A172 (cell line): ENCODE measurements around the gene GPI. TPM values are rescaled to one million over a fixed set of nuclear protein-coding genes. Genes with fewer than 3 reads are reported as not detected.

Source experiments
- DNase-seq: peaks from one replicate; pipeline ENCODE4 v3.0.0-alpha.2; 2015; ENCODE audit warnings: low spot score
- total RNA-seq: library from RNA; depleted of rRNA; stranded (reverse); fragments of >200 nt; shearing (Covaris generic); gene quantifications from 2 replicates; pipeline ENCODE4 v1.2.3, GENCODE V29; 2014

Gene GPI
- total RNA-seq, 1 experiment from 2014 or later: 185 TPM

DNA sequence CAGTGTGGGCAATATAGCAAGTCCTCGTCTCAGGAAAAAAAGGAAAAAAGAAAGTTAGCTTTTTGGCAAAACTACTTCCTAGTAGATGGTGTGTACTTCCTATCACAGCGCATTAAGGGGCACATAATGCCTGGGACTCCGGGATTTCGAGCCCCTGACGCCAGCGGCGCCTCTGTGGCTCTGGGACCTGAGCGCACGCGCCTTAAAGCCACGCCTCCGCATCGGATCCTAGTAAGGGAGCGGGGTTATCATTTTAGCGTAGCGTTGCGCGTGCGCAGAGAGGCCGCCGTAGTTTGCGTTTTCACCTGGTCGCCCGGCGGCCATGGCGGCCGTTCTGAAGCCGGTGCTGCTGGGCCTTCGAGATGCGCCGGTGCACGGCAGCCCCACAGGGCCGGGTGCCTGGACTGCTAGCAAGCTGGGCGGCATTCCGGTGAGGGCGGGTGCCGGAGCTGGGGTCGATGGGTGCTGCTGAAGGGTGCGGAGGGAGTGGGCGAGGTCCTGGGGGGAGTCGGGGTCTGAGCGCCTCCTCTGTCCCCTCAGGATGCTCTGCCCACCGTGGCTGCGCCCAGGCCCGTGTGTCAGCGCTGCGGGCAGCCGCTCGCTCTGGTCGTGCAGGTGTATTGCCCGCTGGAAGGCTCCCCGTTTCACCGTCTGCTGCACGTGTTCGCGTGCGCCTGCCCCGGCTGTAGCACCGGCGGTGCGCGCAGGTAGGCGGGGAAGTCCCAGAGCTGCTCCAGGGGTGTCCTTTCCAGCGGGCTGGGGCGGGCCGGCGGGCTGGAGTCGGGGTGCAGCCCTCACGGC lies 39.3 kb downstream of the GPI start, which contains the start of gene PDCD2L:
Gene PDCD2L (plus strand): TSS at position 291 of the 801 bp plus-strand sequence. CDS start 32 bp downstream, at position 323.
- DNase-seq: peak; percentile 87

DNA sequence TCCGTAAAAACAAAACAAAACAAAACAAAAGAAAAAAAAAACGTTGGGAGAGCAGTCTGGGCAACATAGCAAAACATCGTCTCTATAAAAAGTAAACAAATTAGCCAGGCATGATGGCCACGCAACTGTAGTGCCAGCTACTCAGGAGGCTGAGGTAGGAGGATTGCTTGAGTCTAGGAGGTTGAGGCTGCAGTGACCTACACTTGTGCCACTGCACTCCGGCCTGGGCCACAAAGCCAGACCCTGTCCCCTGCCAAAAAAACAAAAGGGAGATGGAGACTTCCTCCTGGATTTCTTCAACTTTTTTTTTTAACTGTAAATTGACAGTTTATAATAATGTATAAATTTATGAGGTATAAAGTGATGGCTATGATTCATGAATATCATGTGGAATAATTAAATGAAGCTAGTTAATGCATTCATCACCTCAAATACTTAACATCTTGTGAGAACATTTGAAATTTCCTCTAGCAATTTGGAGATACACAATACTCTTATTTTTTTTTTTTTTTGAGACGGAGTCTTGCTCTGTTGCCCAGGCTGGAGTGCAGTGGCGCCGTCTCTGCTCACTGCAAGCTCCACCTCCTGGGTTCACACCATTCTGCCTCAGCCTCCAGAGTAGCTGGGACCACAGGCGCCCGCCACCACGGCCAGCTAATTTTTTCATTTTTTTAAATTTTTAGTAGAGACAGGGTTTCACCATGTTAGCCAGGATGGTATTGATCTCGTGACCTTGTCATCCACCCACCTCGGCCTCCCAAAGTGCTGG lies 41.1 kb downstream of the GPI start:
- no peak for DNase-seq

DNA sequence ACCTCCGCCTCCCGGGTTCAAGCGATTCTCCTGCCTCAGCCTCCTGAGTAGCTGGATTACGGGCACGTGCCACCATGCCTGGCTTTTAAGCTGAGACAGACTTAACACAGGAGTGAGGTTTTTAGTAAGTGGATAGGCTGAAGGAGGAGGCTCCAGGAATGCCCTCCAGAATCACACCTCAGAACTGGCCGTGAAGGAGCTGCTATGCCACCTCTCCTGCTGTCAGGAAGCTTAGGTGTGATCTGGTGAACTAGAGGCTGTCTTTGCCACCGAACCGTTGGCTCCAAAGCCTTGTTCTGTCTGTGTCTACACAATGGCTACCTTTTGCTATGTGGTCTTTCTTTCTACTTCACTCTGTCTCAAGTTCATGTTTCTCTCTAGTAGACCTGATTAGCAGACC lies 43.4 kb downstream of the GPI start:
- no peak for DNase-seq

DNA sequence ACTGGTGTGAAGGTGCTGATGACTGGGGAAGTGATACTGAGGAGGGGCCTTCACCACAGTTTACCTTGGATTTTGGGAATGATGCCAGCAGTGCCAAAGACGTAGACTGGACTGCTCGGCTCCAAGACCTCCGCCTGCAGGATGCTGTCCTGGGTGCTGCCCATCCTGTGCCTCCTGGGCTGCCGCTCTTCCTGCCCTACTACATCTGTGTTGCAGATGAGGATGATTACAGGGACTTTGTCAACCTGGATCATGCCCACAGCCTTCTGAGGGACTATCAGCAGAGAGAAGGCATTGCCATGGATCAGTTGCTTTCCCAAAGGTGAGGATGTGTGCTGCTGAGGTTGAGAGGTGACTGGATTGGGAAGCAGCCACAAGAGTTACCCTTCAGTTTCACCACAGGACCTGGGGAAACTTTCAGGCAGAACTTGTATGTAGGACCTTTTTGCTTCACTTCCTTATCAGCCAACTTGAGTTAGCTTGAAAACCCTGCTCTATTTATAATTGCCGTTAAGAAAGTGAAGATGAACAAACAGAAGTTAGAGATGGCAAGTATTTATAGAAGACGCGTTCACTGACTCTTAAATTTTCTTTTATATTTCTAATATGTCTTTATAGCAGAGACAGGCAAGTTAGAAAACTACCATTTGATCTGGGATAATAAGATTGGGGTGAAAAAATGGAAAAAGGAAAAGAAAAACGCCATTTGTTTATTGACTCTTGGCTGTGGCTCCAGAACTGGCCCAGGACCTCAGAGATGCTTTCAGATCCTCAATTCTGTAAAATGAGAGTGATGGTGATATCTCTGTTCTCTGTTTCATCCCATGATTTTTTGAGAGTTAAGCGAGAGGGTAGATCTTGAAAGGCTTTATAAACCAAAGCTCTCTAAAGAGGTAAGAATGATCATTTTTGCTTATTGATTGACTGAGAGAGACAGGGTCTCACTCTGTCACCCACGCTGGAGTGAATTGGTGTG lies 44.5 kb downstream of the GPI start:
- DNase-seq: no peak

DNA sequence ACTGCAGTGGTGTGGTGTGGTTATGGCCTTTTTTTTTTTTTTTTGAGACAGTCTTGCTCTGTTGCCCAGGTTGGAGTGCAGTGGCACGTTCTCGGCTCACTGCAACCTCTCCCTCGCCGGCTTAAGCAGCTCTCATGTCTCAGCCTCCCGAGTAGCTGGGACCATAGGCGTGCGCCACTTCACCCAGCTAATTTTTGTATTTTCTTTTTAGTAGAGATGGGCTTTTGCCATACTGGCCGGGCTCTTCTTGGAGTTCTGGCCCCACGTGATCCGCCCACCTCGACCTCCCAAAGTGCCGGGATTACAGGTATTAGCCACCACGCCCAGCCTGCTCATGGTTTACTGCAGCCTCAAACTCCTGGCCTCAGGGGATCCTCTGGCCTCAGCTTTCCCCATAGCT lies 46.2 kb downstream of the GPI start:
- no peak for DNase-seq

DNA sequence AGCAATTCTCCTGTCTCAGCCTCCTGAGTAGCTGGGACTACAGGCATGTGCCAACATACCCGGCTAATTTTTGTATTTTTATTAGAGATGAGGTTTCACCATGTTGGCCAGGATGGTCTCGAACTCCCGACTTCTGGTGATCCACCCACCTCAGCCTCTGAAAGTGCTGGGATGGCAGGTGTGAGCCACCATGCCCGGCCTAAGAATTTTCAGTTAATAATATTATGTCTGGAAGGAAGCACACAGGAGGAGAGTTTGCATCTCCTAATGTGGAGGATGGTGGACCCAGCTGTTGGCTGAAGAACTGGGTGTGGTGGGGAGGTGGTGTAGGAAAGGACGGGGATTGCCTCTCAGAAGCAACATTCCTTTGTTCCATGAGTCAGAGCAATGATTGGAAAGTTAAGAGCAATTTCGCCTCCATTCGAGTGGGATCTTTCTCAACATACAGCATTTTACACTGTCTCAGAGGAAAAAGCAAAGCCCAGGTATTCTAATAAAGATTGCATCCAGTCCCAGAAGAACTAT lies 51.1 kb downstream of the GPI start:
- DNase-seq: peak; percentile 35

DNA sequence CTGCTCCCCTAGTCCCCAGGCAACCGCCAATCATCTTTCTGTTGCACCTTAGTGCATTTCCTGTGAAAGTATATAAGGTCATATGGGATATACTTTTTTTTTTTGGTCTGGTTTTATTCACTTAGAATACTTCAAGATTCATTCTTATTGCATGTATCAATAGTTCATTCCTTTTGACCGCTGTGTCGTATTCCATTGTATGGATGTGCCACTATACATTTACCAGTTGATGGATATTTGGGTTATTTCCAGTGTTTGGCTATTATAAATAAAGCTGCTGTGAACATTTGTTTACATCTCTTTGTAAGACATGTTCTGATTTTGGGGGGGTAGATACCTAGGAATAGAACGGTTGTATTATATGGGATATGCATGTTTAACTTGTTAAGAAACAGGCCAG lies 53.3 kb downstream of the GPI start:
- no peak for DNase-seq

DNA sequence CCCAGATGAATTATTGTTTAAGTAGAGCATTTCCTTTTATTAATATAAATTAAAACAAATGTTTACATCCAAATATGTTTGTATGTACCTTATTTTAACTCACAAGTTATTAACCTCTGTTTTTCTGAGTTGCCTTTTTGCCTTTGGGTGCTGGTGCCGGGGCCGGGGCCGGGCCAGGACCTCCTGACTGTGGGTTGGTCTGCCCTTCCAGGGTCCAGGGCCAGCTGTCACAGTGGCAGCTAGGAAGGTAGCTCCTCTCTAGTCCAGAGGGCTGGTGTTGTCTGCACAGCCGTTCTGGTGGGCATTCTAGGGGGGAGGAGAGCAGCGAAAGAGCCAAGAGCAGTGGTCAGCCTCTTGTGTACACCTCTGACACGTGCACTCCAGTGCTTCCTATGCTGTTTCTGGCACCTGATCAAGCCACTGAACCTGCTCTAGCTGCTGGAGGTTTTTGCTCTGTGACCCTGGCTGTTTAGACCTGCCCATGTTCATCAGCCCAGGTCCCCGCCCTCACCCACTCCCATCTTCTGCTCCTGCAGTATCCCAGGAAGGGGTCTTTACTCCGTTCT lies 61.2 kb downstream of the GPI start:
- no peak for DNase-seq

DNA sequence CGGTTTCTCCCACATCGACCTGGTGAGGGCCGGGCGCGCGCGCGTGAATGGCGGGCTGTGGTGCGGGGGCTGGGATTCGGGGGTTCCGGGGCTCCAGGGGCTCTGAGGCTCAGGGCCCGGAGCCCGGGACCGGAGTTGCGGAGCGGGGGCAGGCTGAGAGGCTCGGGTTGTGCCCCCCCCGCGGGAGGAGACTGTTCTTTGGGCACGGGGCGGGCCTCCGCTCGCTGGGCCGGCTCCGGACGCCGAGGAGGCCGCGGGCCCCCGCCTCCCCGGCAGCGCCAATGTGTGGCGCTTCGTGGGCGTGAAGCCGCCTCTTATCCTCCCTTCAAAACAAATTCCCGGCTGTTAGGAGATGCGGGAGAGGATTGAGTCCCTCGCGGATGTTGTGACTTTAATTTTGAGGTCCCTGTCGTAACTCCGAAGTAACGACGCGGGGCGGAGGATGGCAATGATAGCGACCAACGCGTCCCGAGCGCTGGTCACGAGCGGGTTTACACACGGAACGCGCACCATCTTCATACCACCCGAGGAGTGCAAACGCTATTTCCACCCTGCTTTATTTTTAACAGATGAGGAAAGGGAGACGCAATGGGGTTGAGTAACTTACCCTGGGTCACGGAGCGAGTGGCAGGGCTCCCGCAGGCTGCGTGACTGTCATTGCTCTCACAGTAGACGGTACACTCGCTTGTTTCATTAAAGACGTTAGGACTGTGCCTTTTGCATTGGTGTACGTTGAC lies 63.7 kb downstream of the GPI start:
- no peak for DNase-seq

DNA sequence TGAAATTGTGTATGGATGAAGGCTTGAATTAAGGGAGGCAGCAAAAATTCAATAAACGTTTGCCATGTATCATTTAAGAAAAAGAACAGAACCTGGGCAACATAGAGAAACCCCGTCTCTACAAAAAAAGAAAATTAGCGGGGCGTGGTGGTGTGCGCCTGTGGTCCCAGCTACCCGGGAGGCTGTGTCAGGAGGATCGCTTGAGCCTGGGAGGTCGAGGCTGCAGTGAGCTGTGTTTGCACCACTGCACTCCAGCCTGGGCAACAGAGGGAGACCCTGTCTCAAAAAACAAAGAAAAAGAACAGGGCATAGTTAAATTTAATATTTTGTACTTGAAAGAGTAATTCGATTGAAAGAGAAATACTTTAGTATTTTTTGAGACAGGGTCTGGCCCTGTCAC lies 64.6 kb downstream of the GPI start:
- DNase-seq: no peak

DNA sequence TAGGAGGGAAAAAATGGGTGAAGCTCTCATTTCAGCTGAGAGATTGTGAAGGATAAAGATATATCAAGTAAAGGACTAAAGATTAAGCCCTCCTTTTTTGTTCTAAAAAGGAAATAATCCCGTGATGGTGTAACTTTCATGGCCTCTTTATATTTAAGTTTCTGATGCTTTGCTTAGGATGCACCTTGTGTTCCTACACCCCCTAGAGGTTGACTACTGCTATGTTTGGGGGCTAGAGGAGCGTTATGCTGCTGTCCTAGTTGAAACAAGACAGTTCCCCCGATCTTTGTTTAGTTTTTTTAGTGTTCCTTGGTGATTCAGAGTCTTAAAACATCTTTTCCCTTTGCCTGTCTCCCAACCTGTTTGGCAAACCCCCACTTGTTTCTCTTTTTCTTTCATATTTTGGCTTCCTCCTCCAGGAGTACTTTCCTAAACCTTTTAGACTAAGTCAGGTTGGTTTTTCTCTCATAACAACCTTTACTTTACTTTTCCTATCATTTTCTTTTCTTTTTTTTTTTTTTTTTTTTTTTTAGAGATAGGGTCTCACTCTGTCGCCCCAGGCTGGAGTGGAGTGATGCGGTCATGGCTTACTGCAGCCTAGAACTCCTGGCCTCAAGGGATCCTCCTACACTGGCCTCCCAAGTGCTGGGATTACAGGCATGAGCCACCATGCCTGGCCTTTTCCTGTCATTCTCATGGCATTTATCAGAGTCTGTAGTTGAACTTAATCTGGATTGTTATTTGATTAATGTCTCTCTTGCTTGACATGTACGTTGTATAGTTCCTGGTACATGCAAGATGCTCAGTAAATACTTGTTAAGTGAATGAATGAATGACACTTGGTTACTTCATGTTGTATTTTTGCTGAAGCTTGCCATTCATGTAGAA lies 66.0 kb downstream of the GPI start:
- peak; percentile 55 for DNase-seq

DNA sequence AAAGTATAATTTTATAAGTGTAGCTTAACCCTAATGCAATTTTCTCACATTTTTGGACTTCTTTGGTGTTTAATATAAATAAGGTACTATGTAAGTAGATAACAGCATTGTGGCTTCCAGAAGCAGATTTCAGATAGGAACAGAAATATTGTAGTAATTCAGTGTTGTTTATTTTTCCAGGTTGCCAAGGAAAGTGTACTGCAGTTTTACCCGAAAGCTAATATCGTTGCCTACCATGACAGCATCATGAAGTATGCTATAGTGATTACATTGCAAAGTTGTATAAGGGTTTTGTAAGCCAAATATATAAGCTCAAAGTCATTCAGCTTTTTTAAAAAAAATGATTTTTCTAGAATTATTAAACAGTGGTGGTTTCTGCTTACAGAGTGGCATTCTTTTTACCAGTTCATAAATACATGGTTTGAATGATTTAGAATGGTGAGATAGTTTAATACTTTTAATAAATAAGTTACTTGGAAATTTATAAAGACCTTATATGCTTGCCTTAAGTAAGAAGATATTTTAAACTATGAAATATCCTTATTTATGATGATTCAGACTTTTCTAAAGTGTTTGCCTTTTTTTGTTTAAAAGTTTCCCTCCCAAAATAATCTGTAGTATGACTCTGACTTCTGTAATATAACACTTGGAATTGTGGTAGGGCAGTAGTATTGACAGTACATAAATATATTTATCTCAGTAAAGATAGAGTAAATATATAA lies 66.8 kb downstream of the GPI start:
- DNase-seq: no peak

DNA sequence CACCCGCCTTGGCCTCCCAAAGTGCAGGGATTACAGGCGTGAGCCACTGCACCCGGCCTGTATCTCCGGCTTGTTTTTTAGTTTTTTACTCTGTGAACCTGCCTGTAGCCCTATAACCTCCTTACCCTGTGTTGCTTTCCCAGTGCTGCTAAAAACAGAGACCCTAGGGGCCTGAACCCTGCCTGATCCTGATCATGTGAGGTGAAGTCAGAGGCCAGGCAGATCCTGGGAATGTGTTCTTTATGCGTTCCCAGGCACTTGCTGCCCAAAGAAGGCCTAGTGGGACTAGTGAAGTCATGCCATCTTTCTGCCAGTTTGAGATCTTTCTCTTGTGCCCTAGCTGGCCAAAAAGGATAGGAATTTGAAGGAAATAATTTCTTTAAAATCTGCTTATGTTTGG lies 67.8 kb downstream of the GPI start:
- no peak for DNase-seq

DNA sequence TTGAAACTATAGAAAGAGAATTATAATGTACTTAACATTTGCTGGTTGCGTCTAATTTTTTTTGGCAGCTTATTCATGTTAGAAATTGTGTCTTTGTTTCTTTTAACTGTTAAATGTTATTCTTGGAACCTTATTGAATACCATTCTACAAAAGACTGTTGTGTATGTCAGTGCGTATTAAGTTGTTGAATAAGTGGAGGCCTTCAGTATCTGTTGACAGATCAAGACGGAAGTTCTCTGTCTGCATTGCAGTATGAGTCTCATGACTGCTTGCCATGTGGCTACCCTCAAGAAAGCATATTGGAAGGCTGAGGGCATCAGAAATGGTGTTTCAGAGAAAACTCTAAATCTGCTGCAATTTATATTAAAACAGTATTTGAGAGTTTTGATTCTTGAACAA lies 71.7 kb downstream of the GPI start:
- no peak for DNase-seq

DNA sequence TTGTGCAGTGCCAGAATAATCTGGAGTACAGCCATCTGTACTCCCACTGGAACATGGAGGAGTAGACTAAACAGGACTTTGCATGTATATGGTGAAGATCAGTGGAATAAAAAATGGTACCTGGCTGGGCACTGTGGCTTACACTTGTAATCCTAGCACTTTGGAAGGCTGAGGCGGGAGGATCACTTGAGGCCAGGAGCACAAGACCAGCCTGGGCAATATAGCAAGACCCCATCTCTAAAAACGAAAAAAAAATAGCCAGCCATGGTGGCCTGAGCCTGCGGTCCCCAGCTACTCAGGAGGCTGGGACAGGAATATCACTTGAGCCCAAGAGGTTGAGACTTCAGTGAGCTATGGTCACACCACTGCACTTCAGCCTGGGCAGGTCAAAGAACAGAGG lies 83.2 kb downstream of the GPI start:
- no peak for DNase-seq
